HUES48 (cell line): ENCODE data around the gene ASIC3.

Experiments used
- H3K27ac ChIP-seq: one replicate; pipeline ENCODE4 v1.7.0; 2013; ENCODE audit warnings: low read depth, low read length, inconsistent platforms
- H3K27me3 ChIP-seq: 2 replicates; pipeline ENCODE4 v1.6.1; 2013; ENCODE audit warnings: mild to moderate bottlenecking, low read length; ENCODE audit not compliant: control insufficient read depth, insufficient read depth
- H3K36me3 ChIP-seq: 2 replicates; pipeline ENCODE4 v1.6.1; 2013; ENCODE audit warnings: low read length; ENCODE audit not compliant: control insufficient read depth, insufficient read depth
- H3K4me1 ChIP-seq: 2 replicates; pipeline ENCODE4 v1.6.1; 2013; ENCODE audit warnings: mild to moderate bottlenecking, low read length; ENCODE audit not compliant: control insufficient read depth, insufficient read depth
- H3K4me3 ChIP-seq: 2 replicates; pipeline ENCODE4 v1.5.1; 2013; ENCODE audit warnings: mild to moderate bottlenecking, low read depth, low read length
- H3K9ac ChIP-seq: 2 replicates; pipeline ENCODE4 v1.6.1; 2013; ENCODE audit warnings: mild to moderate bottlenecking, low read depth, low read length, moderate library complexity
- H3K9me3 ChIP-seq: 2 replicates; pipeline ENCODE4 v1.6.1; 2013; ENCODE audit warnings: low read length; ENCODE audit not compliant: control insufficient read depth, insufficient read depth

Gene ASIC3

GRCh38 chr7:151047976-151048815, at the start of gene ASIC3:
TSS of gene ASIC3 (plus strand) at chr7:151048531. CDS start at chr7:151048886, 355 bp downstream.
- Histone ChIP-seq H3K27me3 (peaks cover 35% of the 10 kb centered on the region), H3K9ac (no peak within 1 kb of the TSS), H3K36me3 (no peaks in the 10 kb centered on the region), H3K4me1 (0 out of 2 replicates have a peak, but pooled peaks cover 3% of the 10 kb centered on the region), H3K9me3 (no peaks in the 10 kb centered on the region), H3K4me3 (no peak within 1 kb of the TSS), H3K27ac (no peak within 1 kb of the TSS)

GRCh38 chr7:150999001-150999400, 49.3 kb upstream of the ASIC3 start:
- no peak overlapping the region for H3K4me3 ChIP-seq
- no peaks in the 10 kb centered on the region for H3K9me3 ChIP-seq
- H3K36me3 ChIP-seq: no peaks in the 10 kb centered on the region
- H3K9ac ChIP-seq: no peak overlapping the region
- no peaks in the 10 kb centered on the region for H3K4me1 ChIP-seq
- H3K27me3 ChIP-seq: no peaks in the 10 kb centered on the region
- no peak overlapping the region for H3K27ac ChIP-seq

GRCh38 chr7:150999497-151000230, 48.7 kb upstream of the ASIC3 start:
- Histone ChIP-seq H3K4me3 (no peak overlapping the region), H3K9me3 (no peaks in the 10 kb centered on the region), H3K36me3 (no peaks in the 10 kb centered on the region), H3K27me3 (no peaks in the 10 kb centered on the region), H3K27ac (no peak overlapping the region), H3K9ac (no peak overlapping the region), H3K4me1 (no peaks in the 10 kb centered on the region)

- Histone ChIP-seq H3K36me3 (no peaks in the 10 kb centered on the region), H3K27me3 (no peaks in the 10 kb centered on the region), H3K27ac (no peak overlapping the region), H3K9me3 (no peaks in the 10 kb centered on the region), H3K9ac (no peak overlapping the region), H3K4me3 (no peak overlapping the region), H3K4me1 (no peaks in the 10 kb centered on the region)
Observed at GRCh38 chr7:151000897-151001495, 47.3 kb upstream of the ASIC3 start.

- H3K27me3 ChIP-seq: no peaks in the 10 kb centered on the region
- no peak overlapping the region for H3K9ac ChIP-seq
- no peak overlapping the region for H3K4me3 ChIP-seq
- H3K9me3 ChIP-seq: no peaks in the 10 kb centered on the region
- H3K4me1 ChIP-seq: no peaks in the 10 kb centered on the region
- no peaks in the 10 kb centered on the region for H3K36me3 ChIP-seq
- H3K27ac ChIP-seq: no peak overlapping the region
Observed at GRCh38 chr7:151001546-151001945, 46.8 kb upstream of the ASIC3 start.

GRCh38 chr7:151003572-151003971, 44.8 kb upstream of the ASIC3 start:
- no peak overlapping the region for H3K9ac ChIP-seq

GRCh38 chr7:151005566-151005965, 42.8 kb upstream of the ASIC3 start:
- Histone ChIP-seq H3K27me3 (no peaks in the 10 kb centered on the region), H3K4me1 (peaks cover 18% of the 10 kb centered on the region; the same call in 1 of the 2 replicates), H3K27ac (no peak overlapping the region), H3K36me3 (no peaks in the 10 kb centered on the region), H3K9me3 (no peaks in the 10 kb centered on the region), H3K9ac (no peak overlapping the region), H3K4me3 (no peak overlapping the region)

More at GRCh38 chr7:151003572-151003971, 44.8 kb upstream of the ASIC3 start:
- H3K4me3 ChIP-seq: no peak overlapping the region
- H3K27ac ChIP-seq: no peak overlapping the region
- H3K36me3 ChIP-seq: no peaks in the 10 kb centered on the region
- no peaks in the 10 kb centered on the region for H3K9me3 ChIP-seq
- H3K27me3 ChIP-seq: no peaks in the 10 kb centered on the region
- peaks cover 10% of the 10 kb centered on the region; the same call in 1 of the 2 replicates for H3K4me1 ChIP-seq

- Histone ChIP-seq H3K27ac (no peak overlapping the region), H3K9ac (no peak overlapping the region), H3K27me3 (peaks cover under 1% of the 10 kb centered on the region), H3K9me3 (no peaks in the 10 kb centered on the region), H3K4me1 (peaks cover 20% of the 10 kb centered on the region; the same call in 1 of the 2 replicates), H3K36me3 (no peaks in the 10 kb centered on the region), H3K4me3 (no peak overlapping the region)
Observed at GRCh38 chr7:151006590-151007300, 41.6 kb upstream of the ASIC3 start.

GRCh38 chr7:151007469-151007898, 40.8 kb upstream of the ASIC3 start:
- Histone ChIP-seq H3K27ac (no peak overlapping the region), H3K9me3 (no peaks in the 10 kb centered on the region), H3K36me3 (no peaks in the 10 kb centered on the region), H3K9ac (no peak overlapping the region), H3K4me3 (no peak overlapping the region), H3K4me1 (peaks cover 23% of the 10 kb centered on the region; the same call in 1 of the 2 replicates), H3K27me3 (peaks cover 7% of the 10 kb centered on the region)

GRCh38 chr7:151008143-151008510, 40.2 kb upstream of the ASIC3 start:
- Histone ChIP-seq H3K27ac (no peak overlapping the region), H3K36me3 (no peaks in the 10 kb centered on the region), H3K9me3 (no peaks in the 10 kb centered on the region), H3K4me1 (peaks cover 26% of the 10 kb centered on the region; the same call in 1 of the 2 replicates), H3K9ac (no peak overlapping the region), H3K4me3 (peak overlapping the region; percentile 39), H3K27me3 (peaks cover 12% of the 10 kb centered on the region)
